ENCODE data around the gene RNF8. TPM values are rescaled to one million over a fixed set of nuclear protein-coding genes. Genes with fewer than 3 reads are reported as not detected.

The RNF8 gene
- total RNA-seq, 1 donor, result 16.6 TPM

DNA sequence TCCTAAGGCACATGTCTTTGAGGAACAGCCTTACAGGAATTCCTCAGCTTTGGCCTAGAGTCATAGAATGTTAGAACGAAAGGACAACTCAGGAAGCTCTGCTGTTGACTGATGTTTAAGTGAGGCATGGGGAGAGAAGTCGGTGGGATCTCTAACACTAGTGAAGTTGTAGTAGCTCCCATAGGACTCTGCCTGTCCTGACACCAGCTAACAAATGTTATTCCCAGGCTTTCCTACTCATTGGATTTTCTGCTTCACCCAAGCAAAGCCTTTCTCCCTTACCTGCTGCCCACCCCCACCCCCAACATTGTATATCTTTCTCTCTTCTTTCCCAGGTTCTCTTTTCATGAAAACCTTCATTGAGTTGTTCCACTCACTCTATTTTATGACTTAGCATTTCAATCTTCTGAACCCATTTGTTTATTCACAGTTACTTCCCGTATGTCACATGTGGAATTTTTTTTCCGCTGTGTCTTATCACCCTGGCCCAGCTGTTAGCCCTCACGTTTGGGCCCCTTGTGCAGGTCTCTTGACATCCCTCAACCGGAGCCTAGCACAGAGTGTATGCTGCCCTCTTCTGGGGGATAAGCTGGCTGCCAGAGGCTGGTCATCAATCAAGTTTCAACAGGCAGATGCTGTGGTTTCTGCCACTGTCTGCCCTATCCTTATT, 39.2 kb upstream of the RNF8 start:
- Histone ChIP-seq H4K20me1 (ENCODE audit: insufficient read depth, low read length) (peaks cover 2% of the 10 kb centered on the region), H3K4me2 (ENCODE audit: insufficient read depth, low read length) (no peak overlapping the region), H3K4me3 (ENCODE audit: insufficient read depth, low read length) (no peak overlapping the region), H2AFZ (ENCODE audit: low read length) (no peak overlapping the region), H3K27ac (ENCODE audit: low read depth, low read length) (no peak overlapping the region), H3K27me3 (ENCODE audit: insufficient read depth, low read length) (no peaks in the 10 kb centered on the region), H3K4me1 (ENCODE audit: insufficient read depth, low read length) (peaks cover 9% of the 10 kb centered on the region), H3K9me3 (ENCODE audit: low read depth, low read length) (no peaks in the 10 kb centered on the region), H3K36me3 (ENCODE audit: insufficient read depth, low read length) (peaks cover 49% of the 10 kb centered on the region), H3K79me2 (ENCODE audit: insufficient read depth, low read length) (no peaks in the 10 kb centered on the region)
- TF ChIP-seq, protein P1, sequence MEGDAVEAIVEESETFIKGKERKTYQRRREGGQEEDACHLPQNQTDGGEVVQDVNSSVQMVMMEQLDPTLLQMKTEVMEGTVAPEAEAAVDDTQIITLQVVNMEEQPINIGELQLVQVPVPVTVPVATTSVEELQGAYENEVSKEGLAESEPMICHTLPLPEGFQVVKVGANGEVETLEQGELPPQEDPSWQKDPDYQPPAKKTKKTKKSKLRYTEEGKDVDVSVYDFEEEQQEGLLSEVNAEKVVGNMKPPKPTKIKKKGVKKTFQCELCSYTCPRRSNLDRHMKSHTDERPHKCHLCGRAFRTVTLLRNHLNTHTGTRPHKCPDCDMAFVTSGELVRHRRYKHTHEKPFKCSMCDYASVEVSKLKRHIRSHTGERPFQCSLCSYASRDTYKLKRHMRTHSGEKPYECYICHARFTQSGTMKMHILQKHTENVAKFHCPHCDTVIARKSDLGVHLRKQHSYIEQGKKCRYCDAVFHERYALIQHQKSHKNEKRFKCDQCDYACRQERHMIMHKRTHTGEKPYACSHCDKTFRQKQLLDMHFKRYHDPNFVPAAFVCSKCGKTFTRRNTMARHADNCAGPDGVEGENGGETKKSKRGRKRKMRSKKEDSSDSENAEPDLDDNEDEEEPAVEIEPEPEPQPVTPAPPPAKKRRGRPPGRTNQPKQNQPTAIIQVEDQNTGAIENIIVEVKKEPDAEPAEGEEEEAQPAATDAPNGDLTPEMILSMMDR (IDR thresholded peaks at IDR 0.05; ENCODE audit: extremely low read depth, low read depth, low read length), result peak; percentile 68
- peak; percentile 71 for DNase-seq (ENCODE audit: insufficient read length, low spot score, missing footprints)

DNA sequence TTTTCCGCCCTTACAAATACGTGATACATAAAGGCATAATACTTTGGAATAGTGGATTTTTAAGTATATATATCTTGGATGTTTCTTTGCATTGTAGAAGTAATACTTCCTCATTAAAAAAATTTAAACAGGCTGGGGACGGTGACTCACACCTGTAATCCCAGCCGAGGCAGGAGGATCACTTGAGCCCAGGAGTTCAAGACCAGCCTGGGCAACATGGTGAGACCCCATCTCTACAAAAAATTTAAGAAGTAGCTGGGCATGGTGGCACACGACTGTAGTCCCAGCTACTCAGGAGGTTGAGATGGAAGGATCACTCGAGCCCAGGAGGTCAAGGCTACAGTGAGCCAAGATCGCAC, 38.6 kb upstream of the RNF8 start:
- Histone ChIP-seq H2AFZ (ENCODE audit: low read length) (no peak overlapping the region), H3K4me2 (ENCODE audit: insufficient read depth, low read length) (no peak overlapping the region), H3K27ac (ENCODE audit: low read depth, low read length) (no peak overlapping the region), H3K79me2 (ENCODE audit: insufficient read depth, low read length) (no peaks in the 10 kb centered on the region), H3K4me3 (ENCODE audit: insufficient read depth, low read length) (no peak overlapping the region), H3K27me3 (ENCODE audit: insufficient read depth, low read length) (no peaks in the 10 kb centered on the region), H3K4me1 (ENCODE audit: insufficient read depth, low read length) (peaks cover 9% of the 10 kb centered on the region), H4K20me1 (ENCODE audit: insufficient read depth, low read length) (peaks cover 2% of the 10 kb centered on the region), H3K9me3 (ENCODE audit: low read depth, low read length) (no peaks in the 10 kb centered on the region), H3K36me3 (ENCODE audit: insufficient read depth, low read length) (peaks cover 49% of the 10 kb centered on the region)
- TF ChIP-seq, protein P1 (IDR thresholded peaks at IDR 0.05; ENCODE audit: extremely low read depth, low read depth, low read length), result no peak
- DNase-seq (ENCODE audit: insufficient read length, low spot score, missing footprints), result no peak

DNA sequence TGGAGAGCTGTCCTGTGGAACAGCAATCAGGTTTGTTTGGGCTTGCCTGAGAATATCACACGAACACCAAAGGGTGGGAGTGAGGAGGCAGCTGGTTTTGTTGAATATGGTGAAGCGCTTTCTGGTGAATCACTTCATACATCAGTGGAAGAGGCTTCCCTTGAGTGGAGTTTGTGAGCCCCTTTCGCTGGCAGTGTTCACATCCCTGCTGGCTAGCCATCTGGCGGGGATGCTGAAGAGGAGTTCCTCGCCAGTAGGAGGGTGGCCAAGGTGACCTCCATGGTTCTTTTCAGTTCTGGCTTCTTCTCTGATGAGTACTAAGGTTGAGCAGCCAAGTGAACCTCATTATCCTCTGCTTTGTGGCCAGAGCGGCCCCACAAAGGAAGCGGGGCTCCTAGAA, 37.7 kb upstream of the RNF8 start:
- Histone ChIP-seq H3K4me1 (ENCODE audit: insufficient read depth, low read length) (peaks cover 9% of the 10 kb centered on the region), H3K36me3 (ENCODE audit: insufficient read depth, low read length) (peaks cover 57% of the 10 kb centered on the region), H4K20me1 (ENCODE audit: insufficient read depth, low read length) (peaks cover 2% of the 10 kb centered on the region), H3K4me2 (ENCODE audit: insufficient read depth, low read length) (no peak overlapping the region), H2AFZ (ENCODE audit: low read length) (no peak overlapping the region), H3K4me3 (ENCODE audit: insufficient read depth, low read length) (no peak overlapping the region), H3K9me3 (ENCODE audit: low read depth, low read length) (no peaks in the 10 kb centered on the region), H3K27me3 (ENCODE audit: insufficient read depth, low read length) (no peaks in the 10 kb centered on the region), H3K27ac (ENCODE audit: low read depth, low read length) (no peak overlapping the region), H3K79me2 (ENCODE audit: insufficient read depth, low read length) (no peaks in the 10 kb centered on the region)
- TF ChIP-seq, protein P1 (IDR thresholded peaks at IDR 0.05; ENCODE audit: extremely low read depth, low read depth, low read length), result no peak
- DNase-seq (ENCODE audit: insufficient read length, low spot score, missing footprints), result no peak

DNA sequence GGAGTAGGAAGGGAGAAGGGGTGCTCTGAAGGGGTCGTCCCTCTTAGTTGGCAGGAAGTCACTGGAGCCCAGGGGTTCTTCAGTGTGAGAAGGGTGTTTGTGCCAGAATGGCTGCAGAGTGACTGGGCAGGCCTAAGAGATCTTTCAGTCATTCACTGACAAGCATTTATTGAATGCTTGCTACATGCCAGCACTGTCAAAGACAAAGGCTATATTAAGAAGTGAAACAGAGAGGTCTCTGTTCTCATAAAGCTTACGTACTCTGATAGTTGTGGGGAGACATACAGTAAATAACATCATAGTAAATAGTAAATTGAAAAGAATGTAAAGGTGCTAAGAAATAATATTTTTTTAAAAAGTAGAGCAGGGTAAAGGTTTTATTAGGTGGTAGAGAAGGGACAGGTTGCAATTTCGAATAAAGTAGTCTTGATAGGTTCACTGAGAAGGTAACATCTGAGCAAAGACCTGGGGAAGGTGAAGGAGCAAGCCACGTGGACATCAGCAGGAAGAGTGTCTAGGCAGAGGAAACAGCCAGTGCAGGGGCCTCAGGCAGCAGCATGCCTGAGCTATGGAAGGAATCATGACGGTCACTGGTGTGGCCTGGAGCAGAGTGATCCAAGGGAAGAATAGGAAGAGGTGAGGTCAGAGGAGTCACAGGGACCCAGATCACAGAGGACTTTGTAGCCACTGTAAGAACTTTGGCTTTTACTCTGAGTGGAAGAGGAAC, 36.3 kb upstream of the RNF8 start:
- TF ChIP-seq, protein P1 (IDR thresholded peaks at IDR 0.05; ENCODE audit: extremely low read depth, low read depth, low read length), result no peak
- H3K4me1 ChIP-seq (ENCODE audit: insufficient read depth, low read length), result peaks cover under 1% of the 10 kb centered on the region
- H3K27me3 ChIP-seq (ENCODE audit: insufficient read depth, low read length), result no peaks in the 10 kb centered on the region
- H4K20me1 ChIP-seq (ENCODE audit: insufficient read depth, low read length), result peaks cover 2% of the 10 kb centered on the region
- H3K36me3 ChIP-seq (ENCODE audit: insufficient read depth, low read length), result peaks cover 57% of the 10 kb centered on the region
- no peak for DNase-seq (ENCODE audit: insufficient read length, low spot score, missing footprints)
- no peak overlapping the region for H3K27ac ChIP-seq (ENCODE audit: low read depth, low read length)
- H3K4me2 ChIP-seq (ENCODE audit: insufficient read depth, low read length), result no peak overlapping the region
- H3K9me3 ChIP-seq (ENCODE audit: low read depth, low read length), result no peaks in the 10 kb centered on the region
- no peak overlapping the region for H2AFZ ChIP-seq (ENCODE audit: low read length)
- no peaks in the 10 kb centered on the region for H3K79me2 ChIP-seq (ENCODE audit: insufficient read depth, low read length)
- no peak overlapping the region for H3K4me3 ChIP-seq (ENCODE audit: insufficient read depth, low read length)

Data from osteoblast (primary cell).